Measurements from ENCODE around the gene ZNF135.

DNA sequence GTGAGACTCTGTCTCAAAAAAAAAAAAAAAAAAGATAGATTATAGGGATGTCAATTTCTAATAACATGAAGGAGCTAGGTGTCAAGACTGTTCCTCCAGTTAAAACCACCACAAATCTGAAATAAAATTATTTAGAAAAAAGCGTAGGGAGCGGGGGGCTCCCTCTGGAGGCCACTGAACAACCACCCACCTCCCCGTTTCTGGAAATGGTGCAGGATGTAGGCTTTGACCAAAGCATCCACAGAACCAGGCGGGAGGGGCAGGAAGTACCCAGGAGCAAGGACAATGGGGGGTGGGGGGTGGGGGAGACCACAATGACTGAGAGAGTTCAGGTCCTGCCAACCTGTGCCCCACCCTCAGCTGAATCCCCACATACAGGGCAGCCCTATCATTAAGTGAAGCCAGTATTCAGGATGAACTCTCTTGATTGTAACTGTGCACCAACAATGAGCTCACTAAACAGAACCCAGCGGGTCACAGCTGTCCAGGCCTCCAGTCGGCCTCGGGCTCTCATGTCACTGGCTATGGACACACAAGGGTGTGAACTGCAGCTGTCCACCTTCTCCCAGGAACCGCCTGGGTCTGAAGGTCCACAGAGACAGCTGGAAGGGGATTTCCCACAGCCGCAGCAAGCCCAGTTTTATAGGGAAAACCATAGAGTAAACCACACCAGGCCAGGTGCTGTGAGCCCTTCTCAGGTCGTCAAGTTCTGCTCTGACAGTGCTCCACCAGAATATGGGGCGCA lies 32.3 kb downstream of the ZNF135 start:
- TF ChIP-seq, protein P1, sequence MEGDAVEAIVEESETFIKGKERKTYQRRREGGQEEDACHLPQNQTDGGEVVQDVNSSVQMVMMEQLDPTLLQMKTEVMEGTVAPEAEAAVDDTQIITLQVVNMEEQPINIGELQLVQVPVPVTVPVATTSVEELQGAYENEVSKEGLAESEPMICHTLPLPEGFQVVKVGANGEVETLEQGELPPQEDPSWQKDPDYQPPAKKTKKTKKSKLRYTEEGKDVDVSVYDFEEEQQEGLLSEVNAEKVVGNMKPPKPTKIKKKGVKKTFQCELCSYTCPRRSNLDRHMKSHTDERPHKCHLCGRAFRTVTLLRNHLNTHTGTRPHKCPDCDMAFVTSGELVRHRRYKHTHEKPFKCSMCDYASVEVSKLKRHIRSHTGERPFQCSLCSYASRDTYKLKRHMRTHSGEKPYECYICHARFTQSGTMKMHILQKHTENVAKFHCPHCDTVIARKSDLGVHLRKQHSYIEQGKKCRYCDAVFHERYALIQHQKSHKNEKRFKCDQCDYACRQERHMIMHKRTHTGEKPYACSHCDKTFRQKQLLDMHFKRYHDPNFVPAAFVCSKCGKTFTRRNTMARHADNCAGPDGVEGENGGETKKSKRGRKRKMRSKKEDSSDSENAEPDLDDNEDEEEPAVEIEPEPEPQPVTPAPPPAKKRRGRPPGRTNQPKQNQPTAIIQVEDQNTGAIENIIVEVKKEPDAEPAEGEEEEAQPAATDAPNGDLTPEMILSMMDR (IDR thresholded peaks at IDR 0.05; ENCODE audit: low read depth, low read length), result no peak
- TF ChIP-seq EZH2phosphoT487 (IDR thresholded peaks at IDR 0.05; ENCODE audit: low read depth), result no peak
